Activated T-cell treated with anti-CD3 and anti-CD28 coated beads for 4 hours (primary cell): ENCODE data around the gene ARL15.
"Not testable (repeated sequence)": the region's sequence is repeated elsewhere in the genome, so short reads cannot be mapped to it uniquely, and the experiment has no call there.

Source experiments
- DNase-seq: peaks from one replicate; pipeline ENCODE4 v3.0.0-alpha.2; 2020

Gene ARL15

DNA sequence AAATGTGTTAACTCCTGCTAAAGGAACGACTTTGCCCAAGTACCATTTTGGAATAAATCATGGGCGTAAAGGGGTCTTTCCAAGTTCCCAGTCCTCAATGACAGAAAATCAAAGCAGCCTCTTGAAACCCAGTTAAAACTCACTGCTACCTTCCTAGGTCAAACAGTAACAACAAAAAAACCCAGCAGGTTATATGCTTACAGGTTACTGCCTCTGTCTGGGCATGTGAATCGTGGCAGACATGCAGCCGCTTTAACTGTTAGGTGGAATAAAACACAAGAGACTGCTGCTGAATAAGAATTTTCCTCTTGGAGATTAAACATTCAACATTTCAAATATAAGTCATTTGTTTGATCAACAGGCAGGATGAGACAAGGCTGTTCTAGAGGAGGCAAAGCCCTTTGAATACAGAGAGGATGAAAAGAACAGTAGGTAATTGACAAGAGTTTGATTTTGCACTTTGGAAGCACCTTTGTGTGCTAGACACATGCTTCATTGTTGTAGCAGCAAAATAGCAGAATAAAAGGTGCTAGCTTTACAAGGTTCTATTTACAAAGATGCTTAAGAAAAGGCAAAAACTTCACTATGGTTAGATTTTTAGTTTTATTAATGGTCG is 430.6 kb downstream of the ARL15 start:
- DNase-seq: no peak

DNA sequence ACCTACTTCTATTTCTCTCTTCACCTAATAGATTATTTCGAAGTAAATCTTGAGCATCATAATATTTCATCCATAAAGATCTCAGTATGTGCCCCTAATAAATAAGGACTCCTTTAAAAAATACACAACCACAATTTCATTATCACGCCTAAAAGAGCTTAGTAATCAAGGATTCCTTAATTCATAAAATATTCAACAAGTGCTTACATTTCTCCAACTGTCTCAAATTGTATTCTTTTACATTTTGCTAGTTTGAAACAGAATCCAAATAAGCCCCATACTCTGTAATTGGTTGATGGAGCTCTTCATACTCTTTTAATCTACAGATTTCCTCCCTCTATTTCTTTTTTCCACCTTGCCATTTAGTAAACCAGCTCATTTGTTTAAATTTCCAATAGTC is 432.4 kb downstream of the ARL15 start:
- no peak for DNase-seq

DNA sequence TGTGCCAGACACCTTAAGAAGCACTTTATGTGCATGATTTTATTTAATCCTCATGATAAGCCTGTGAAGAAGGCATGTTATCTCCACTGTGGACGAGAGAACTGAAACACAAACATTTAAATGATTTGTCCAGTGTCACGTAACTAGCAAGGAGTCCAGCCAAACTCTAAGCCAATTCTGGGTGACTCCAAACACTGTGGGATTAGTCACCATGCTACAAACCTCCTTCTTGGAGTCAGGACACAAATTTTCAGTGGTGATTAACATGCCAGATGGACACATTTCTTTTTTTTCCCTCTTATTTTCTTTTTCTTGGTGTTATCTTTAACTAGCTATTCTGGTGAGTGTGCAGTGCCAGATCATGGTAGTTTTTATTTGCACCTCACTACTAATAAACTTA is 433.1 kb downstream of the ARL15 start:
- DNase-seq: no peak

DNA sequence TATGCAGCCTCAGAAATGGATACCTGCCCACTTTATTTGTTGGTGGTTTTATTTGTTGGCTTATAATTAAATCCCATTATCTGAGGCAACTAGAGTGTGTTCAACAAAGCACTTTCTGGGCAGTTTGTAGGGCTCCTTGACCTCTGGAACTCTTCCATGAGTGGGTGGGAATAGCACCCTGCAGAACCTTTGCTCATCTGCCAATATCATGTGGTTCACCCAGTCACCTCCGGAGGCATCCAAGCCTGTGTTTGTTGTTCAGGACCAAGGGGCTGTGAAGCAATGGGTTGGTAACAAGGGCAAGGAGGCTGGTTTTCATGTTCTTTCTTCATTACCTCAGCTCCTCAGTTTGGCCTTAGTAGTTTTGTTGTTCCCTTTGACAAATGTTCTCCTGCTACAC is 436.0 kb downstream of the ARL15 start:
- DNase-seq: no peak

DNA sequence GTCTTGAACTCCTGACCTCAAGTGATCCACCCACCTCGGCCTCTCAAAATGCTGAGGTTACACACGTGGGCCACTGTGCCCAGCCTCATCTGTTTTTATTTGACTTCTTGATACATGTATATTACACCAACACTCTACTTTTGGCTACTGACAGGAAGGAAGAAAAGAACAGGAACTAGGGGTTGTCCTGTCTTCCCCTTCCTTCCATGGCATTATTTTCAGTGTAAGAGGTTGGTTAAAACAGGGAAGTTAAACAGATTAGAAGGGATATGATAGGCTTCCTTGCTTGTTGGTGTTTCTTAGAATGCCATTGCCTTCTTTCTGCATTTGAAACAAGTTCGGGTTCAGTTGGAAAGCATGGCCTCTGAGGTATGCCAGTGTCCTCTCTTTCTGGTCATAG is 437.1 kb downstream of the ARL15 start:
- DNase-seq: no peak

DNA sequence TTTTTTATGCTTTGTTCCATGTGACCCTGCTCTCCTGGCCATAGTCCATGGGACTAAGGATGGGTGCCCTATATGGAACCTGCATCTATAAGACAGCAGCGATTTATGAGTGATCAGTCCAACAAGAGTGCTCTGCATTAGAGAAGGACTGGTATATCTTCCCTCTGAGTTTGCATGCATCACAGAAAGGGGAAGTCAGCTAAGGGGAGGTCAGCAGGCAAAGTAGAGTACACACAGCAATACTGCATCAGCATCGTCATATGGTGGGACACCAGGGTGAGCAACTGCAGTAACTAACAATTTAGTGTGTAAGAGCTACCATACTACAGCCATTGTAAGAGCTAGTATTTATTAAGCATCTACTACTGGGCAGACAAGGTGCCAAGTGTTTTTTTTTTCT is 438.6 kb downstream of the ARL15 start:
- DNase-seq: no peak

DNA sequence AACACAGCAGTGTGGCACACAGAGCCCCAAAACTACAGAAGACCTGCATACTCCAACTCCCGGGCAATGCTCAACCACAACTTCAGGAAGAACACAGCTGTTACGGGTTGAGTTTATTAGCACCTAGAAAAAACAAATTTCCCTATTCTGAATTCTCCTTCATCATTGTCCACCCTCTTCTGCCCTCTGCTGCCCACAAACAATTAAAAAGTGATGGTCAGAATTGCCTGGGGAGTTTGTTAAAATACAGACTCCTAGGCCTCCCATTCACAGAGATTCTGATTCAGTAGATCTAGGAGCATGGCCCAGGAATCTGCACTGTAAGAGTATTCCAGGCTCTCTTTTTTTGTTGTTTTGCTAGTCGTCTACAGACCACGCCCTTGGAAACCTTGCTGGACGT is 439.3 kb downstream of the ARL15 start:
- no peak for DNase-seq

DNA sequence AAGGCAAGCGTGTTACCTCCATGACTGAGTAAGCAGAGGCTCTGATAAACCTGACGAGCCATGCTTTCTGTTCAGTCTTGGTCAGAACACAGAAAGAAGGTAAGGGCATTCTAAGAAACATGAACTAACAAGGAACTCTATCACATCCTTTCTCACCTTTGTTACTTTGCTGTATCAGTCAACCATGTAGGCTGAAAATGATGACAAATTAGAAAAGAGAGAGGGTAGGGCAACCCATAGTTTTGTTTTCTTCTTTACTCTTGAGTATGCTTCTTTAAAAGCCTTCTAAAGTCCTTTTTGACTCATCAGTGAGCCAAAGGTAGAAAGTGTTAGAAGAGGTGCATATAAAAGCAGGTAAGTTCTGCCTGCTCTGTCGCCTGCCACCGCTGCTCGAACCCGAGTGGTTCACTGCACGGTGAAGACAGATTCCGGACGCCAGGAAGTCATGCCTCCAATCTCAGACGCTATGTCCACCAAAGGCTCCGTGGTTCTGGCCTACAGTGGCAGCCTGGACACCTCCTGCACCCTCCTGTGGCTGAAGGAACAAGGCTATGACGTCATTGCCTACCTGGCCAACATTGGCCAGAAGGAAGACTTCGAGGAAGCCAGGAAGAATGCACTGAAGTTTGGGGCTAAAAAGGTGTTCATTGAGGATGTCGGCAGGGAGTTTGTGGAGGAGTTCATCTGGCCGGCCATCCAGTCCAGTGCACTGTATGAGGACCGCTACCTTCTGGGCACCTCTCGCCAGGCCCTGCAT is 451.5 kb downstream of the ARL15 start:
- DNase-seq: no peak

DNA sequence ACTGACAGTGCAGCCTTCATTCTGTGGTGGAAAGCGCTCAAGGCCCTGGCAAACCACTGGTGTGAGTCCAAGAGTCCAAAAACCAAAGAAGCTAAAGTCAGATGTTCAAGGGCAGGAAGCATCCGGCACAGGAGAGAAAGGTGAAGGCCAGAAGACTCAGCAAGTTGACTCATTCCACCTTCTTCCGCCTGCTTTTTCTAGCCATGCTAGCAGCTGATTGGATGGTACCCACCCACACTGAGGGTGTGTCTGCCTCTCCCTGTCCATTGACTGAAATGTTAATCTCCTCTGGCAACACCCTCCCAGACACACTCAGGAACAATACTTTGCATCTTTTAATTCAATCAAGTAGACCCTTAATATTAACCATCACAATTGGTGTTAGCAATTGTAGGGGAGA is 453.9 kb downstream of the ARL15 start:
- DNase-seq: no peak

DNA sequence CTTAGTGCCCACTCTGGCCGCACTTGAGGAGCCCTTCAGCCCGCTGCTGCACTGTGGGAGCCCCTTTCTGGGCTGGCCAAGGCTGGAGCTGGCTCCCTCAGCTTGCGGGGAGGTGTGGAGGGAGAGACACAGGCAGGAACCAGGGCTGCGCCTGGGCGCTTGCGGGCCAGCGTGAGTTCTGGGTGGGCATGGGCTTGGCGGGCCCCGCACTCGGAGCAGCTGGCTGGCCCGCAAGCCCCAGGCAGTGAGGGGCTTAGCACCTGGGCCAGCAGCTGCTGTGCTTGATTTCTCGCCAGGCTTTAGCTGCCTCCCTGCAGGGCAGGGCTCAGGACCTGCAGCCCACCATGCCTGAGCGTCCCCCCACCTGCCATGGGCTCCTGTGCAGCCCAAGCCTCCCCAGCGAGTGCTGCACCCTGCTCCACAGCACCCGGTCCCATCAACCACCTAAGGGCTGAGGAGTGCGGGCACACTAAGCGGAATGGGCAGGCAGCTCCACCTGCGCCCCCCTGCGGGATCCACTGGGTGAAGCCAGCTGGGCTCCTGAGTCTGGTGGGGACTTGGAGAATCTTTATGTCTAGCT is 473.4 kb downstream of the ARL15 start:
- not testable (repeated sequence) for DNase-seq

DNA sequence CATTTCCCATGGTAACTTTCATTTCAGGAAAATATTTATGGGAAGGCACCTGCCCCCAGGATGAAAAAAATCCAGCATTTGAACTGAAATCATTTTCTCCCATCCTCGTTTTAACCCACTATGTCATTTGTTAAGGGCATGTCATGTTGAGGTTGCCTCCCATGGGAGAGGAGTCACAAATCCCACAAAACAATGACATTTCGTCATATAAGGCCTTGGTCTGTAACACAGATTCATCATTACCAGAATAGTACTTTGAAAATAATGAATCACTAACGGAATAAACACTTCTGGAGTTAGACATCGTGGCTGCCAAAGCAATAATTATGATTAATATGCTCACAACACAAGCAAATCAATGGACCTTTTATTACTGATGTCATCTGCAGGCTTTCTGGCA is 475.9 kb downstream of the ARL15 start:
- DNase-seq: no peak
